Stimulated activated CD8-positive, alpha-beta memory T cell treated with anti-CD3 and anti-CD28 coated beads, Interleukin-4, amount 100 ng/mL, for 1 hour (primary cell): ENCODE measurements around the gene ATXN1.

Experiments used
- DNase-seq, 2 donors: peaks; one replicate each; pipeline ENCODE4 v3.0.0-alpha.2; 2020; ENCODE audit warnings: low read depth in 2 of 2, low spot score in 1 of 2

ATXN1 gene

GRCh38 chr6:16583144-16583762, 178.0 kb downstream of the ATXN1 start:
- no peak for DNase-seq

GRCh38 chr6:16582446-16583143, 178.7 kb downstream of the ATXN1 start:
- no peak for DNase-seq

DNA sequence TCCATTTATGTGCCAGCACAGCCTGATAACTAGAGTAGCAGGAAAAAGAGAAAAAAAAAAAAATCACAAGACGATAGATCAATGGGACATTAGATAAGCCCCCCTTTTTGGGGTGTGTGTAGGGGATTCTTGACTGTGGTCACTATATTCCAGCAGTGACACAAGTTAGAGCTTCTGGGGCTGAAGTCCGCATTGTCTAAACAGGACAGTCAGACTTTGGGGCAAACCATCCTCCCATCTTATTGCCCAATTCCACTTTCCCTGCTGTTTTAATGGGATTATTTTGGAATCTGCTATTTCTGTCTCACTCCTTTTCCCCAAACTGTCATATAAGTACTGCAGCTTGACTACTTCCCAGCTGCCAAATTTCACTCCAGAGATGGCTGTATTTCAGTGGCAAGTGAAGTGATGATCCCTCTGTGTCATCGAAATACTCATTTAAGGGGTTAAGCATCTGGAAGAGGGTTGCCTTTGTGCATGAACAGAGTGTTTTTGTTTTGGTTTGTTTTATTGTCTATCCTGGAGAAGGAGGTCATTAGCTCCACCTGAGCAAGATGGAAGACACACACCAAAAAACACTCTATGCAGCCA, 182.5 kb downstream of the ATXN1 start:
- DNase-seq = no peak

DNA sequence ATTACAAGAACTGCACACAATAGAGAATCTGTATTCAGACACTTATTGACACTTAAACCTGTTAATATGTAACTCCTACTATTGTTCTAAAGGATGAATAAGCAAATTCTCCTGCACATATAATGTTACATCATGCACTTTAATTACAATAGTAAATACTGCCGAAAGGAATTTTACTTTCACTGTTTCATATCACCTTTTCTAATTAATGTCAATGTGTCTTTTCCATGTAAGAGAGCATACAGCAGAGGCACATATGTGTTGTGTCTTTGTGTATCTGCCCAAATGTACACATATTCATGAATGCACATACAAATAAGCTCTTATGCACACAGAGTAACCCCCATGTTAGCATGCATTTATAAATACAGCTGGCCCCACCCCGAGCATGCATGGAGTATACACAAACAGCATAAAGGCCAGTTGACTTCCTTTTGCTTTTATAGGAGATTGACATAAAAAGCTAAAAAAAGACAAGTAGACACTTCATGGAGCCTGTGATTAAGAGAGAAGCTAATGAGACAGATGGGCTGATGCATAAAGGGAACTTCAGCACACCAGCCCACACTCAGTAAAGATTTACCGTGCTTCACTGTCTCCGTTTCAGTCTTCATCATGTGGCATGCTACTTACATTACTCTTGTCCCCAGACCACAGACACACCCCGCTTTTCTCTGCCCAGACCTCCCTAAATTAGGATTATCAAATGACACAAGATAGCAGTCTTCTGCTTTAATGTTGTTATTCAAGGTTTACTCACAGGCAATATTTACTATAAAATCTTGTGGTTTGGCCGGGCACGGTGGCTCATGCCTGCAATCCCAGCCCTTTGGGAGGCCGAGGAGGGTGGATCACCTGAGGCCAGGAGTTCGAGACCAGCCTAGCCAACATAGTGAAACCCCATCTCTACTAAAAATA, 184.6 kb downstream of the ATXN1 start:
- no peak for DNase-seq

DNA sequence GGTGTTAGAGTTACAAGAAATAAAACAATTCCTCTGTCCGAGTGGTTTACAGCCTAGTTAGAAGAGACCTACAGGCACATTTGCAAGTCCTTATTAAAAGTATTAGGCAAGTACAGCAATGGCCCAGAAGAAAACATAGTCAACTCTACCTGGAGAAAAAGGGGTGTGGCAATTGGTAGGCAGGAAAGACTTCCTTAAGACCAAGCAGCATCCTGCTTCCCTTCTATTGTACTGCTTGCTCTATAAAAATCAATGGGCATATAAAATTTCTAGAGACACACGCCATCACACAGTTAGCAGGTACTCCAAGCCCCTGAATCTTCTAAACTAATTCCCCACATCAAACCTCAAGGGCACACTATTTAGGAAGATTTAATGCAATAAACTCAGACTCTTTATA, 185.6 kb downstream of the ATXN1 start:
- DNase-seq = no peak

DNA sequence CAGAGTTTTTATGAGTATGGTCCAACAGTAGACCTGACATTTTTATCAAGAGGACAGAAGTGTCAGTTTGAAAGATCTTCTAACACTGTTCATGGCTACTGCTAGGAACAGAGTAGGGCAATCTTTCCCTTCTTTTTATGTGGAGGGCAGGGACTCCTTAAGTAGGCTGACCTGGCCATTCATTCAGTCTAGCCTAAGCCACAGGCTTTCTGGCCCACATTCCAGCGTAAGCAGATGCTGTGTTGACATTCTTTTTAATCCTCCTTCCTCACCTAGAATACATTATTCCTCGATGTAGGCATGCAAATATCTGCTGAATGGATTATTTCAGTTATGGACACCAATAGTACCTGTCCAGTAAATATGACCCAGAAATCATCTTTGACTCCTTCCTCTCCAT, 188.3 kb downstream of the ATXN1 start:
- DNase-seq = no peak

DNA sequence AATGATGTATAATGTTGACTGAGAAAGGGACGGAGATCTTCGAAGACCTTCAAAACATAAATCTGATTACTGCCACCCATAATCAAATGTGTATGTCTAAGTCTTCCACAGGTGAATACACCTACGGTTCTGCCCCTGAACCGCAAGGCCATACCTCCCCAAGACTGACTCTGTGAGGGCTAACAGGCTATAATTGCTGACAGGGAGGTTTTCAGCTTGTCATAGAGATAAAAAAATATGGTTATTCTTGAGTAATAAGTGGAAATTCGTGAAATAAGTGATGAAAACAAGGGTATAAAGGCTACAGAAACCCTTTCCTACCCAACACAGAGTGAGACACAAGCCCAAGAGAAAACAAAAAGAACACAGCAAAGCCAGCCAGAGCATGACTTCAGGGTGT, 188.9 kb downstream of the ATXN1 start:
- no peak for DNase-seq

DNA sequence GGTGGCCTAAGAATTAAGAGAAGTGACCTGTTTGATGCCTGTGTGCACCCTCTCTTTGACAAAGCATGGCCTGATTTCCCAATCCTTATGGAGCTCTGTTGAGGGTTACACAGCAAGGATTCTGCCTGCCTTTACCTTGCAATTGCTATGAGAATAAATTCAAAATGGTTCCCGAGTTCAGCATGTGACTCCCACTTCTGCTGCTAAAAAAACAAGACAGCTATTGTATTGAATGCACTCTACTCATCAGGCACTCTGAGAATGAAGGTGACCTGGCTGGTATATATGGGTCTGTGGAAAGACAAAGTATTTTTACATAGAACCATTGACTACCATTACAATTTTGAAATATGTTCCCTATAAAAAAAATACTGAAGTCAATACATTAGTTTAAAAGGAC, 190.3 kb downstream of the ATXN1 start:
- DNase-seq = no peak

DNA sequence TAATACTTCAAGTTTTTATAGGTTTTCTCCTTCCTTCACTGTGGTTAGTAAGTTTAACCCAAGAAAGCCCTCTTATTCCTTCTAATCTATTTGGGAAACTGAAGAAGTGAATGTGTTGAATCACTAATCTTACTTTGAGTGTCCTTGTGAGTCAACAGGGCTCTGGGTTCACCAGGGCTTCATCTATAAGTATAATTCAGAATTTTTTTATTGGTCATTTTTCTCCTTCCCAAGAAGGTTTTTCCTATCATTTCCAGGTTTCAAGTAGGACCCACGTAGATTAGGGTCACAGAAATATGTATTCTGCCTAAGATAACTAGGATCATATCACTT, 191.1 kb downstream of the ATXN1 start:
- DNase-seq = no peak

DNA sequence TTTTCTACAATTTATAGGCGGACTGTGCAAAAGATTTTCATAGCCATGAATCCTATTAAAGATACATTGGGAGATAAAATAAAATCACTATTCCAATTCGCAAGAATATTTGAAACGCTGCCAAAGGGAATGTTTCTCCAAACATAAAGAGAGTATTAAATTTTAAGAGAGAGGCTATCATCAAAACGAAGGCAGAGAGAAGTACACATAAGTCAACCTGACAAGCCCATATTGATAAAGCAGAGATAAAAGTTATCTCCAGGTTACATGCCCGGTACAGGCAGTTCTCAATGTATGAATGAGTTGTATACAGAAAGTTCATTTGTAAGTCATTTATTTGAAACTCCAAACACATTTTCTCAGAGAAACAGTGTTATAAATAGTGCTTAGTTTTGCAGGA, 193.1 kb downstream of the ATXN1 start:
- DNase-seq = no peak

DNA sequence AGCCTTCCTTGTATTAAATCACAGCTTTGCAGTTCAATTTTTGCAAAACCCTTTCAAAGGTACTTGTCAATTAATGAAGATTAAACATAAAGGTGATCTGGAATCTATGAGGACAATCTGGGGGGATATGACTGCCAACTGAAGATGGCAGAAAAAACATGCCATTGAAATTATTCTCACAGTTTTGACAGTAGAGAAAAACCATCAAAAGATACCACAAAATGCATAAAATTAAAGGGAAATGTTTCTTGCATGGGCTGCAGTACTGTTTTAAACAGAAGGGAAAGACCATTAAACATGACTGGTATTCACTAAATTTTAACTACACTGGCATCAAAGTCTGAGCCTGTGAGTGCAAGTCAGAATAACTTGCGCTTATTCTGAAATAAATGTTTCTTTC, 194.2 kb downstream of the ATXN1 start:
- DNase-seq = no peak

DNA sequence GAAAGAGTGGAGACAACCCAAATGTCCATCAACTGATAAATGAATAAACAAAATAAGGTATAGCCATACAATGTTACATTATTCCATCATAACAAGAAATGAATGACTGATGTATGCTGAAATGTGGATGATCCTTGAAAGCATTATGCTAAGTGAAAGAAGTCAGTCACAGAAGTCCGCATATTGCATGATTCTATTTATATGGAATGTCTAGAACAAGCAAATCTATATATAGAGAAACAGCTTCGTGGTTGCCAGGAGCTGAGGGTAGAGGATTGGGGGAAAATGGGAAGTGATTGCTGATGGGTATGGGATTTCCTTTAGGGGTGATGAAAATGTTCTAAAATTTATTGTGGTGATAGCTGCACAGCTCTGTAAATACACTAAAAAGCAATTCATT, 196.8 kb downstream of the ATXN1 start:
- no peak for DNase-seq

GRCh38 chr6:16563628-16564240, 197.5 kb downstream of the ATXN1 start:
- DNase-seq = no peak

- DNase-seq = no peak
These were observed 198.8 kb downstream of the ATXN1 start for GRCh38 chr6:16562498-16562897.

DNA sequence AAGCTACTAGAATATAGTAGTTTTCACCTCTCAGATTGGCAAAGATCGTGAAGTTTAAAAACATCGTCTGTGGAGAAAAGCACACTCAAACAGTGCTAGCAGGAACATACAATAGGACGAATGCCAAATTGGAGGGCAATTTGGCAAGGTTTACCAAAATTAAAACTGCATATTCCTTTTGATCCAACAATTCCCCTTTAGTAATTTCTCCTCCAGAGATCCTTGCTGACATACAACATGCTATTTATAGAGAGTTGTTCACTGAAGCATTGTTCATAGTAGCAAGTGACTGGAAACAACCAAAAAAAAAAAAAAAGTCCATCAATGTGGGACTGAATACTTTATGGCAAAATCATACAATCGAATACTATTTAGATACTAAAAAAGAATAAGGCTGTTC, 202.2 kb downstream of the ATXN1 start:
- no peak for DNase-seq

GRCh38 chr6:16555550-16555949, 205.7 kb downstream of the ATXN1 start:
- DNase-seq = no peak

DNA sequence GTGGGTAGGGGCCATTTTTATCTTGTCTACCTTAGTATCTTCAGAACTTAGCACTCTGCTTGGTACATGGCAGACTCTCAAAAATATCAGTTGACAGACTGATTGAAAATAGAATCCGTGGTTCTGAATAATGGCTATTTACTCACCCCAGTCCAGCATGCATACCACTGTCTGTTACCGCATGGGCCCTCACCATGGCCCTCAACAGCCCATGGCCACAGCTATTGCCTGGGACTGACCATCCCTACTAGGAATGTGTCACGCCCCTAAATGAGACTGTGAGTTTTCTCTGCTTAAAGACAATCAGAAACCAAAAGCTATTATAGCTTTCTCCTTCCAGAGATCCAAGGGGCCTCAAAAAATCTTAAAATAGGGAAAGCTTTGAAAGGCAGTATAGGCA, 207.7 kb downstream of the ATXN1 start:
- no peak for DNase-seq

DNA sequence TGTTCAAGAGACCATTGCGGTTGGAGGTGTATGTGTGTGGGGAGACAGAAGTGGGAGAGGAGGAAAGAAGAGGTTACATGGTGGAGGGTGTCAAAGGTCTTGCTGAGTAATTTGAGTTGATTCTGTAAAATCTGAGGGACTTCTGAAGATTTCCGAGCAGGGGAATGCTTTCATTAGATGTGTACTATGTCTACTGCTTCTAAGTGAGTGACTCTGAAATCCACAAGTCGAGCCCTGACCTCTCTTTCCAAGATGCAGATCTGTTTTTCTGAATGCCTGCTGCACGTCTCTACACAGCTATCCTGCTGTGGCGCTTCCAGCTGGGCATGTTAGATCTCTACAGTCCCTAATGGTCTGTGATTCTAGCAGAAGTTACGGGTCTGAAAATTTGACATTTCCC, 209.8 kb downstream of the ATXN1 start:
- DNase-seq = no peak

DNA sequence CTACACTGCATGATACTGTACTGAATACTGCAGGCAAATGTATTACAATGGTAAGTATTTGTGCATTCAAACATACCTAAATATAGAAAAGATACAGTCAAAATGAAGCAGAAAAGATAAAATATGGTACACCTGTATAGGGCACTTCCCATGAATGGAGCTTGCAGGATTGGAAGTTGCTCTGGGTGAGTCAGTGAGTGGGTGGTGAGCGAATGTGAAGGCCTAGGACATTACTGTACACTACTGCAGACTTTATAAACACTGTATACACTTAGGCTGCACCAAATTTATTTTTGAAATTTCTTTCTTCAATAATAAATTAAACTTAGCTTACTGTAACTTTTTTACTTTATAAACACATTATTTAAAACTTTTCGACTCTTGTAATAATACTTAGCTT, 213.1 kb downstream of the ATXN1 start:
- DNase-seq = no peak

- DNase-seq = no peak
These were observed 213.7 kb downstream of the ATXN1 start for GRCh38 chr6:16547587-16547986.

GRCh38 chr6:16546861-16547260, 214.4 kb downstream of the ATXN1 start:
- no peak for DNase-seq
